Measurements from ENCODE around the gene TUBE1.

- TF ChIP-seq EZH2phosphoT487 (IDR thresholded peaks at IDR 0.05; ENCODE audit: insufficient read depth, low read depth) = no peak
- no peak for TF ChIP-seq EZH2 (IDR thresholded peaks at IDR 0.05; ENCODE audit: insufficient read depth, poor library complexity, severe bottlenecking)
Observed at GRCh38 chr6:112034616-112034995, 52.7 kb downstream of the TUBE1 start.
